Neural progenitor cell (in vitro differentiated cells): ENCODE results near the gene ATP6V1E1. TPM values are rescaled to one million over a fixed set of nuclear protein-coding genes. Genes with fewer than 3 reads are reported as not detected.

Experiments used
- DNase-seq: peaks from one replicate; pipeline ENCODE4 v3.0.0-alpha.2; 2016; ENCODE audit warnings: low spot score
- H2AFZ ChIP-seq: fragments of 200-600 bp; sonication (generic); replicated peaks from 2 replicates; pipeline ENCODE4 v1.6.1; 2016; ENCODE audit warnings: antibody characterized with exemption
- H3F3A ChIP-seq: fragments of 200-600 bp; sonication (generic); 2 replicates; pipeline ENCODE4 v1.6.1; 2016; ENCODE audit warnings: antibody characterized with exemption, low read depth
- H3K27ac ChIP-seq: fragments of 200-600 bp; sonication (generic); 2 replicates; pipeline ENCODE4 v1.5.1; 2016; ENCODE audit warnings: mild to moderate bottlenecking
- H3K27me3 ChIP-seq: fragments of 200-600 bp; sonication (generic); 2 replicates; pipeline ENCODE4 v1.6.1; 2016; ENCODE audit warnings: mild to moderate bottlenecking, moderate library complexity
- H3K36me3 ChIP-seq: fragments of 200-600 bp; sonication (generic); 2 replicates; pipeline ENCODE4 v1.5.1; 2016
- H3K4me1 ChIP-seq: fragments of 200-600 bp; sonication (generic); 2 replicates; pipeline ENCODE4 v1.6.1; 2016; ENCODE audit warnings: mixed run types
- H3K4me2 ChIP-seq: fragments of 200-600 bp; sonication (generic); 2 replicates; pipeline ENCODE4 v1.6.1; 2016
- H3K4me3 ChIP-seq: fragments of 200-600 bp; sonication (generic); 2 replicates; pipeline ENCODE4 v1.5.1; 2016
- H3K79me2 ChIP-seq: fragments of 200-600 bp; sonication (generic); 2 replicates; pipeline ENCODE4 v1.6.1; 2016; ENCODE audit warnings: low read depth
- H3K9ac ChIP-seq: fragments of 200-600 bp; sonication (generic); 2 replicates; pipeline ENCODE4 v1.6.1; 2016
- H3K9me3 ChIP-seq: fragments of 200-600 bp; sonication (generic); 2 replicates; pipeline ENCODE4 v1.5.1; 2016; ENCODE audit warnings: low read depth
- H4K20me1 ChIP-seq: fragments of 200-600 bp; sonication (generic); 2 replicates; pipeline ENCODE4 v1.6.1; 2016; ENCODE audit warnings: low read depth
- H3K27ac Mint-ChIP-seq: 3 replicates; pipeline ENCODE4 v1.8.0; 2021; ENCODE audit warnings: mixed read lengths
- H3K27me3 Mint-ChIP-seq: 2 replicates; pipeline ENCODE4 v1.8.0; 2022; ENCODE audit warnings: low read depth, mild to moderate bottlenecking, inconsistent platforms, moderate library complexity, mixed read lengths; ENCODE audit not compliant: insufficient read depth
- H3K36me3 Mint-ChIP-seq: 3 replicates; pipeline ENCODE4 v1.8.0; 2021; ENCODE audit warnings: mixed read lengths
- H3K4me1 Mint-ChIP-seq: 3 replicates; pipeline ENCODE4 v1.8.0; 2021; ENCODE audit warnings: mixed read lengths
- H3K4me3 Mint-ChIP-seq: 3 replicates; pipeline ENCODE4 v1.8.0; 2021; ENCODE audit warnings: mild to moderate bottlenecking, moderate library complexity, mixed read lengths
- H3K9me3 Mint-ChIP-seq: 3 replicates; pipeline ENCODE4 v1.8.0; 2020; ENCODE audit warnings: mixed read lengths
- CTCF ChIP-seq: fragments of 200-600 bp; sonication (generic); IDR thresholded peaks from 2 replicates; pipeline ENCODE4 v1.5.1; 2017; ENCODE audit warnings: antibody characterized with exemption, mild to moderate bottlenecking
- EZH2 ChIP-seq: fragments of 200-600 bp; sonication (generic); IDR thresholded peaks from 2 replicates; pipeline ENCODE4 v1.6.1; 2017; ENCODE audit warnings: antibody characterized with exemption, mild to moderate bottlenecking, moderate library complexity
- EZH2phosphoT487 ChIP-seq: fragments of 200-600 bp; sonication (generic); IDR thresholded peaks from 2 replicates; pipeline ENCODE4 v1.6.1; 2017; ENCODE audit warnings: antibody characterized with exemption
- total RNA-seq: library from RNA; depleted of rRNA; stranded (reverse); fragments of >200 nt; gene quantifications from 2 replicates; pipeline ENCODE4 v1.2.3, GENCODE V29; 2015; ENCODE audit warnings: low replicate concordance

The ATP6V1E1 gene
- total RNA-seq, 1 donor from 2014 or later: 87.1 TPM

GRCh38 chr22:17664414-17665055 is 36.0 kb upstream of the ATP6V1E1 start:
- TF ChIP-seq CTCF: no peak
- no peak for TF ChIP-seq EZH2
- no peaks in the 10 kb centered on the region for H3K4me1 ChIP-seq
- no peaks in the 10 kb centered on the region for H3K79me2 ChIP-seq
- H3K4me3 Mint-ChIP-seq: no peak overlapping the region
- no peaks in the 10 kb centered on the region for H4K20me1 ChIP-seq
- H3K4me3 ChIP-seq: no peak overlapping the region
- no peaks in the 10 kb centered on the region for H3K36me3 ChIP-seq
- H3K9me3 Mint-ChIP-seq: peaks cover 18% of the 10 kb centered on the region
- DNase-seq: no peak
- no peak overlapping the region for H3K9ac ChIP-seq
- H3F3A ChIP-seq: no peaks in the 10 kb centered on the region
- H3K36me3 Mint-ChIP-seq: peaks cover 46% of the 10 kb centered on the region
- no peak overlapping the region for H3K4me2 ChIP-seq
- peaks cover 3% of the 10 kb centered on the region for H3K9me3 ChIP-seq
- no peaks in the 10 kb centered on the region for H3K4me1 Mint-ChIP-seq
- no peak overlapping the region for H3K27ac Mint-ChIP-seq
- no peaks in the 10 kb centered on the region for H3K27me3 ChIP-seq
- no peak overlapping the region for H2AFZ ChIP-seq
- peaks cover 4% of the 10 kb centered on the region for H3K27me3 Mint-ChIP-seq
- no peak overlapping the region for H3K27ac ChIP-seq

- Histone ChIP-seq H3K79me2 (no peaks in the 10 kb centered on the region), H3K4me2 (no peak overlapping the region), H3K4me1 (no peaks in the 10 kb centered on the region), H3K36me3 (no peaks in the 10 kb centered on the region), H3K9ac (no peak overlapping the region), H3K27ac (no peak overlapping the region), H4K20me1 (no peaks in the 10 kb centered on the region), H2AFZ (no peak overlapping the region), H3F3A (no peaks in the 10 kb centered on the region), H3K4me3 (no peak overlapping the region), H3K27me3 (no peaks in the 10 kb centered on the region), H3K9me3 (no peaks in the 10 kb centered on the region)
- no peak for TF ChIP-seq EZH2phosphoT487
- Mint-ChIP-seq H3K27ac (no peak overlapping the region), H3K4me3 (no peak overlapping the region), H3K4me1 (no peaks in the 10 kb centered on the region), H3K27me3 (peaks cover under 1% of the 10 kb centered on the region), H3K36me3 (peaks cover 24% of the 10 kb centered on the region), H3K9me3 (no peaks in the 10 kb centered on the region)
- DNase-seq: no peak
Observed at GRCh38 chr22:17656870-17657395, 28.4 kb upstream of the ATP6V1E1 start.

GRCh38 chr22:17655289-17655688 is 26.7 kb upstream of the ATP6V1E1 start:
- no peaks in the 10 kb centered on the region for H4K20me1 ChIP-seq
- H3K27me3 Mint-ChIP-seq: no peaks in the 10 kb centered on the region
- no peaks in the 10 kb centered on the region for H3K4me1 ChIP-seq
- no peak overlapping the region for H3K4me3 Mint-ChIP-seq
- TF ChIP-seq EZH2phosphoT487: no peak
- no peak for TF ChIP-seq CTCF
- TF ChIP-seq EZH2: no peak
- no peak overlapping the region for H3K9ac ChIP-seq
- H3K36me3 ChIP-seq: no peaks in the 10 kb centered on the region
- no peaks in the 10 kb centered on the region for H3K9me3 ChIP-seq
- no peaks in the 10 kb centered on the region for H3K4me1 Mint-ChIP-seq
- no peak overlapping the region for H3K27ac Mint-ChIP-seq
- H3K79me2 ChIP-seq: no peaks in the 10 kb centered on the region
- H3F3A ChIP-seq: no peaks in the 10 kb centered on the region
- no peak overlapping the region for H3K4me3 ChIP-seq
- no peak overlapping the region for H3K27ac ChIP-seq
- peaks cover 19% of the 10 kb centered on the region for H3K36me3 Mint-ChIP-seq
- no peaks in the 10 kb centered on the region for H3K27me3 ChIP-seq
- H2AFZ ChIP-seq: no peak overlapping the region
- H3K9me3 Mint-ChIP-seq: no peaks in the 10 kb centered on the region
- no peak overlapping the region for H3K4me2 ChIP-seq
- no peak for DNase-seq

GRCh38 chr22:17648569-17648968 is 20.0 kb upstream of the ATP6V1E1 start:
- Histone ChIP-seq H3K27me3 (no peaks in the 10 kb centered on the region), H3K4me1 (no peaks in the 10 kb centered on the region), H3K36me3 (no peaks in the 10 kb centered on the region), H2AFZ (no peak overlapping the region), H3K9ac (no peak overlapping the region), H3F3A (peaks cover 9% of the 10 kb centered on the region), H3K27ac (no peak overlapping the region), H3K9me3 (no peaks in the 10 kb centered on the region), H3K4me2 (no peak overlapping the region), H3K4me3 (no peak overlapping the region), H3K79me2 (peaks cover 33% of the 10 kb centered on the region), H4K20me1 (no peaks in the 10 kb centered on the region)
- H3K4me1 Mint-ChIP-seq: no peaks in the 10 kb centered on the region
- TF ChIP-seq EZH2phosphoT487 (no peak), EZH2 (no peak), CTCF (no peak)
- no peak for DNase-seq
- H3K27me3 Mint-ChIP-seq: peaks cover 2% of the 10 kb centered on the region
- peaks cover 4% of the 10 kb centered on the region for H3K36me3 Mint-ChIP-seq
- H3K27ac Mint-ChIP-seq: no peak overlapping the region
- no peaks in the 10 kb centered on the region for H3K9me3 Mint-ChIP-seq
- H3K4me3 Mint-ChIP-seq: no peak overlapping the region
